Astrocyte of the hippocampus (primary cell): Measurements from ENCODE around the gene VSX2.
A peak's percentile ranks its signal among the peaks of the same experiment; 100 is the strongest.

Experiments used
- DNase-seq: peaks from one replicate; pipeline ENCODE4 v3.0.0; 2011; ENCODE audit warnings: low read depth, low spot score

Gene VSX2

GRCh38 chr14:74238974-74239847, at the start of gene VSX2:
VSX2 (plus strand) TSS chr14:74239449; CDS start chr14:74239562, 113 bp downstream.
- DNase-seq: no peak

- peak; percentile 63 for DNase-seq
These were observed 48.2 kb upstream of the VSX2 start for GRCh38 chr14:74190927-74191575.

- DNase-seq: no peak
These were observed 44.6 kb upstream of the VSX2 start for GRCh38 chr14:74194506-74195274.

- no peak for DNase-seq
These were observed 43.6 kb upstream of the VSX2 start for GRCh38 chr14:74195623-74196022.

- DNase-seq: no peak
These were observed 40.6 kb upstream of the VSX2 start for GRCh38 chr14:74198441-74199234.

- no peak for DNase-seq
These were observed 37.1 kb upstream of the VSX2 start for GRCh38 chr14:74202113-74202512.

GRCh38 chr14:74203639-74204038, 35.6 kb upstream of the VSX2 start:
- no peak for DNase-seq

- peak; percentile 34 for DNase-seq
These were observed 34.8 kb upstream of the VSX2 start for GRCh38 chr14:74204491-74204890.

- no peak for DNase-seq
These were observed 33.4 kb upstream of the VSX2 start for GRCh38 chr14:74205882-74206281.

GRCh38 chr14:74207943-74208342, 31.3 kb upstream of the VSX2 start:
- DNase-seq: no peak

- DNase-seq: no peak
These were observed 30.6 kb upstream of the VSX2 start for GRCh38 chr14:74208642-74209041.

- no peak for DNase-seq
These were observed 27.2 kb upstream of the VSX2 start for GRCh38 chr14:74211945-74212580.

GRCh38 chr14:74213907-74214803, 25.1 kb upstream of the VSX2 start:
- no peak for DNase-seq

GRCh38 chr14:74216671-74217070, 22.6 kb upstream of the VSX2 start:
- no peak for DNase-seq

GRCh38 chr14:74217672-74218448, 21.4 kb upstream of the VSX2 start:
- peak; percentile 89 for DNase-seq

- no peak for DNase-seq
These were observed 20.8 kb upstream of the VSX2 start for GRCh38 chr14:74218462-74218861.

GRCh38 chr14:74219277-74220205, 19.7 kb upstream of the VSX2 start:
- DNase-seq: no peak

- DNase-seq: no peak
These were observed 18.3 kb upstream of the VSX2 start for GRCh38 chr14:74220991-74221390.
